Activated B cell treated with CpG ODN at 0.5 μM for 24 hours (primary cell): Measurements from ENCODE around the gene ARHGAP10. TPM values are rescaled to one million over a fixed set of nuclear protein-coding genes. Genes with fewer than 3 reads are reported as not detected.

Experiments
- ATAC-seq: fragments of 200-7000 bp; cut with Tn5 transposase; one replicate; pipeline ENCODE4 v1.10.0; 2021; ENCODE audit warnings: low read depth, mild to moderate bottlenecking, moderate library complexity
- CTCF ChIA-PET: fragments of 350-600 bp; sonication (Branson Sonifier 250); formaldehyde crosslinking; loops from one replicate; lab custom pipeline; 2021; ENCODE audit warnings: antibody characterized with exemption; lab: Charles Lee
- POLR2A ChIA-PET: fragments of 350-600 bp; sonication (Branson Sonifier 250); formaldehyde crosslinking; loops from one replicate; lab custom pipeline; 2021; ENCODE audit warnings: antibody characterized with exemption; lab: Charles Lee
- DNase-seq: peaks from one replicate; pipeline ENCODE4 v3.0.0; 2022
- H3K27ac Mint-ChIP-seq: one replicate; pipeline ENCODE4 v1.8.0; 2020; ENCODE audit warnings: mixed read lengths
- H3K27me3 Mint-ChIP-seq: one replicate; pipeline ENCODE4 v1.8.0; 2021; ENCODE audit warnings: mixed read lengths
- H3K36me3 Mint-ChIP-seq: one replicate; pipeline ENCODE4 v1.8.0; 2021; ENCODE audit warnings: low read depth, mixed read lengths
- H3K4me1 Mint-ChIP-seq: one replicate; pipeline ENCODE4 v1.8.0; 2021; ENCODE audit warnings: mixed read lengths
- H3K4me3 Mint-ChIP-seq: one replicate; pipeline ENCODE4 v1.8.0; 2020; ENCODE audit warnings: mild to moderate bottlenecking, mixed read lengths
- H3K9me3 Mint-ChIP-seq: one replicate; pipeline ENCODE4 v1.8.0; 2020; ENCODE audit warnings: mixed read lengths
- intact Hi-C: fragments of 100-400 bp; cut with micrococcal nuclease; formaldehyde crosslinking; loops from one replicate; pipeline ENCODE4 v1.15.1; 2024
- total RNA-seq: library from RNA; stranded (reverse); gene quantifications from 2 replicates; pipeline ENCODE4 v1.2.3, GENCODE V29; 2022
- TF ChIP-seq, protein P1 (sequence below): fragments of 200-600 bp; IDR thresholded peaks from one replicate; pipeline ENCODE4 v1.8.0; 2022; ENCODE audit warnings: antibody characterized with exemption, mild to moderate bottlenecking

ARHGAP10 gene
- total RNA-seq, 1 donor from 2014 or later, result 0.60 TPM

DNA sequence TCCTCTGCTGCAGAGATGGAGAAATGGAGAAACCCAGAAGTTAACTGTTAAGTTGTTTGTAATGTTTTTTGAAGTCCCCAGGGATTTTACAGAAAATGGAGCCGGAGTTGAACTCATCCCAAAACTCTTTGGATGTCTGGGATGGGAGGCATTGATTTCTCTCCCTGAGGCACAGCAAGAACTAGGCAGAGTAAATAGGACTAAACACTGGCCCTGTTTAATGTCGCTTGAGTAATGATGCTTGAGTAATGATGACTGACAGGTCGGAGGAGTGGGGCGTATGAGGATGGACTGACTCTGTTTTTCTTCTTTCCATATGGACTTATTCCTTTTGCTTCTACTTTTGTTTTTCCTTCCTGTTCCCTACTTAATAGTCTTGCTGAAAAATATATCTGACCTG is 69.9 kb downstream of the ARHGAP10 start:
- peaks cover 7% of the 10 kb centered on the region for H3K4me1 Mint-ChIP-seq
- ATAC-seq (no peak), DNase-seq (no peak)
- TF ChIP-seq, protein P1, sequence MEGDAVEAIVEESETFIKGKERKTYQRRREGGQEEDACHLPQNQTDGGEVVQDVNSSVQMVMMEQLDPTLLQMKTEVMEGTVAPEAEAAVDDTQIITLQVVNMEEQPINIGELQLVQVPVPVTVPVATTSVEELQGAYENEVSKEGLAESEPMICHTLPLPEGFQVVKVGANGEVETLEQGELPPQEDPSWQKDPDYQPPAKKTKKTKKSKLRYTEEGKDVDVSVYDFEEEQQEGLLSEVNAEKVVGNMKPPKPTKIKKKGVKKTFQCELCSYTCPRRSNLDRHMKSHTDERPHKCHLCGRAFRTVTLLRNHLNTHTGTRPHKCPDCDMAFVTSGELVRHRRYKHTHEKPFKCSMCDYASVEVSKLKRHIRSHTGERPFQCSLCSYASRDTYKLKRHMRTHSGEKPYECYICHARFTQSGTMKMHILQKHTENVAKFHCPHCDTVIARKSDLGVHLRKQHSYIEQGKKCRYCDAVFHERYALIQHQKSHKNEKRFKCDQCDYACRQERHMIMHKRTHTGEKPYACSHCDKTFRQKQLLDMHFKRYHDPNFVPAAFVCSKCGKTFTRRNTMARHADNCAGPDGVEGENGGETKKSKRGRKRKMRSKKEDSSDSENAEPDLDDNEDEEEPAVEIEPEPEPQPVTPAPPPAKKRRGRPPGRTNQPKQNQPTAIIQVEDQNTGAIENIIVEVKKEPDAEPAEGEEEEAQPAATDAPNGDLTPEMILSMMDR, result no peak
- no peaks in the 10 kb centered on the region for H3K36me3 Mint-ChIP-seq
- intact Hi-C loops, result no loop called here
- H3K27me3 Mint-ChIP-seq, result no peaks in the 10 kb centered on the region
- POLR2A ChIA-PET, result no interaction called here
- no peaks in the 10 kb centered on the region for H3K9me3 Mint-ChIP-seq
- H3K27ac Mint-ChIP-seq, result no peak overlapping the region
- no peak overlapping the region for H3K4me3 Mint-ChIP-seq
- CTCF ChIA-PET, result no interaction called here

DNA sequence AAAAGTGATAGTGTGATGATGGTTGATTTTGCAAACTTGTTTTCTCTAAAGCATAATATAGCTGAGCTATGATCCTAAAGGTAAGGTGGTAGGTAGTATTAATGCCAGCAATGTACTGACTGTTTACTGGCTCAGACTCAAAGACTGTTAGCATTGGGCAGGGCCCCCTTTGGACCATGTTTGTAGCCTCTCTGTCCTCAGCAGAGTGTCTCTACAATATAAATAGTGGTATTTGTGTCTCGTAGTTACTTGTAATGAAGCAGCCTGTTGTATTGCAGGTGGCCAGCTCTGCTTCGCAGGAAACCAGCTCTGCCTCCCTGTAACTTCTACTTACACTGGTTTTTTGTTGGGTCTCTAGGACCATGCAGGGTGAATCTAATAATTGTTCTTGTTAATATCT is 70.5 kb downstream of the ARHGAP10 start:
- DNase-seq (no peak), ATAC-seq (no peak)
- TF ChIP-seq, protein P1, result no peak
- Mint-ChIP-seq H3K27ac (no peak overlapping the region), H3K27me3 (no peaks in the 10 kb centered on the region), H3K9me3 (no peaks in the 10 kb centered on the region), H3K4me3 (no peak overlapping the region), H3K4me1 (peaks cover 7% of the 10 kb centered on the region), H3K36me3 (no peaks in the 10 kb centered on the region)
- CTCF ChIA-PET, result no interaction called here
- POLR2A ChIA-PET, result no interaction called here
- intact Hi-C loops, result no loop called here

DNA sequence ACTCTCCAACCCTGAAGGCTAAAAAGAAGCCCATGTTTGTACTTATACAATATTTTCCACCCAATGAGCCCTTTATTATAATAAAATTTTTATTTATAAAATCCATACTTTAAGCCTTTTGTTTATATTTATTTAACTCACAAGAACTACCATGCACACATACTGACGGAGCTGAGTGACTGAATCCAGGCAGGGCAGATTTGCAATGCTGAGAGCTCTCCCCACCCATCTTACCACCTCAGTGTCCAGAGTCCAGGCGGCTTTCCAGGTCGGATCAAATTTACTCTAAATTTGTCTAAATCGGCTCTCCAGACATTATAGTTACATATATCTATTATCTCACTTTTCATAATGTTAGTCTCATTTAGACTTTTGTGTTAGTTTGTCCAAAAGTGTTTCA is 74.1 kb downstream of the ARHGAP10 start:
- Mint-ChIP-seq H3K27ac (no peak overlapping the region), H3K27me3 (no peaks in the 10 kb centered on the region), H3K9me3 (no peaks in the 10 kb centered on the region), H3K4me1 (peaks cover 3% of the 10 kb centered on the region), H3K4me3 (no peak overlapping the region), H3K36me3 (no peaks in the 10 kb centered on the region)
- intact Hi-C loops, result no loop called here
- ATAC-seq (no peak), DNase-seq (no peak)
- POLR2A ChIA-PET, result no interaction called here
- CTCF ChIA-PET, result no interaction called here
- TF ChIP-seq, protein P1, result no peak

DNA sequence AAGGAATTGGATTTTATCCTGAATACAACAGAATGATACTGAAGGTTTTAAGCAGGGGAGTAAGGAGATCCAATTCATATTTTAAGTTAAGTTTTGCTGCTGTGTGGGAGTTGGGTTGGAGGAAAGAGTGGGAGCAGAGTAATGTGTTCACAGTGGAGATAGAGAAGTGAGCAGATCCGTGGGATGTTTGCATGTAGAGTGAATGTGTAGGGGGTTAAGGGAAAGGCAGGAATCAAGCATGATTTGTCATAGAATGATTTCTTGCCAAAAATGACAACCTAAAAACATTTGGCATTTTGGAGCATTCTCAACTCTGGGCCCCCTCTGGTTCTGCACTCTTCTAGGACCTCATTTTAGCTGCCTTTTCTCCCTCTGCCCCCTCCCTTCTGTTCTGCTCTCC is 76.6 kb downstream of the ARHGAP10 start:
- intact Hi-C loops, result no loop called here
- Mint-ChIP-seq H3K36me3 (no peaks in the 10 kb centered on the region), H3K4me1 (peaks cover 3% of the 10 kb centered on the region), H3K27ac (no peak overlapping the region), H3K9me3 (no peaks in the 10 kb centered on the region), H3K27me3 (no peaks in the 10 kb centered on the region), H3K4me3 (no peak overlapping the region)
- ATAC-seq, result no peak
- ChIA-PET POLR2A (no interaction called here), CTCF (no interaction called here)
- TF ChIP-seq, protein P1, result no peak
- no peak for DNase-seq

DNA sequence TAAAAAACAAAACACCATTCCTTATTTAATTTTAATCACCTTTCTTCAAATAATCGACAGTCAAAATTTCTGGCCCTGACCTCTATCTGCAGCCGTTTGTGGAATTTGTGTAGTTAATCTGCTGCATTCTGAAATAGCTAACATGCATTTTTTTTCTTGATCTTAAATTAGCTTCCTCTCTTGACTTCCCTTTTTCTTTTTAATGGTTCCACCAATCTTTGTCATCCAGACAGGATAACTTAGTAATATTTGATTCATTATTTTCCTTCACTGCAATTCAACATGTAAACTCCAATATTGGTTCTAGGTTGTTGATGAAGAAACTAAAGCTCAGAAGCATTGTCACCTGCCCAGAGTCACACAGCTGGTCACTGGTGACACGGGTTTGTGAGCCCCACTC is 77.3 kb downstream of the ARHGAP10 start:
- H3K36me3 Mint-ChIP-seq, result no peaks in the 10 kb centered on the region
- H3K4me3 Mint-ChIP-seq, result no peak overlapping the region
- H3K27me3 Mint-ChIP-seq, result no peaks in the 10 kb centered on the region
- no peak overlapping the region for H3K27ac Mint-ChIP-seq
- POLR2A ChIA-PET, result no interaction called here
- H3K9me3 Mint-ChIP-seq, result no peaks in the 10 kb centered on the region
- ATAC-seq, result no peak
- H3K4me1 Mint-ChIP-seq, result peaks cover 3% of the 10 kb centered on the region
- TF ChIP-seq, protein P1, result no peak
- CTCF ChIA-PET, result no interaction called here
- DNase-seq, result no peak
- intact Hi-C loops, result no loop called here
